Measurements from ENCODE around the gene PRRG3.

Gene PRRG3

DNA sequence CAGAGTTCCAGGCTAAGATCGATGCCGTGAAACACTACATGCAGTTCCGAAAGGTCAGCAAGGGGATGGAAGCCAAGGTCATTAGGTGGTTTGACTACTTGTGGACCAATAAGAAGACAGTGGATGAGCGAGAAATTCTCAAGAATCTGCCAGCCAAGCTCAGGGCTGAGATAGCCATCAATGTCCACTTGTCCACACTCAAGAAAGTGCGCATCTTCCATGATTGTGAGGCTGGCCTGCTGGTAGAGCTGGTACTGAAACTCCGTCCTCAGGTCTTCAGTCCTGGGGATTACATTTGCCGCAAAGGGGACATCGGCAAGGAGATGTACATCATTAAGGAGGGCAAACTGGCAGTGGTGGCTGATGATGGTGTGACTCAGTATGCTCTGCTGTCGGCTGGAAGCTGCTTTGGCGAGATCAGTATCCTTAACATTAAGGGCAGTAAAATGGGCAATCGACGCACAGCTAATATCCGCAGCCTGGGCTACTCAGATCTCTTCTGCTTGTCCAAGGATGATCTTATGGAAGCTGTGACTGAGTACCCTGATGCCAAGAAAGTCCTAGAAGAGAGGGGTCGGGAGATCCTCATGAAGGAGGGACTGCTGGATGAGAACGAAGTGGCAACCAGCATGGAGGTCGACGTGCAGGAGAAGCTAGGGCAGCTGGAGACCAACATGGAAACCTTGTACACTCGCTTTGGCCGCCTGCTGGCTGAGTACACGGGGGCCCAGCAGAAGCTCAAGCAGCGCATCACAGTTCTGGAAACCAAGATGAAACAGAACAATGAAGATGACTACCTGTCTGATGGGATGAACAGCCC, 48.6 kb downstream of the PRRG3 start:
- no peak for DNase-seq (ENCODE audit: low read depth in 2 of 2)

- no peak for DNase-seq (ENCODE audit: low read depth in 2 of 2)
Measured at GRCh38 chrX:151745651-151746050, 50.4 kb downstream of the PRRG3 start.

DNA sequence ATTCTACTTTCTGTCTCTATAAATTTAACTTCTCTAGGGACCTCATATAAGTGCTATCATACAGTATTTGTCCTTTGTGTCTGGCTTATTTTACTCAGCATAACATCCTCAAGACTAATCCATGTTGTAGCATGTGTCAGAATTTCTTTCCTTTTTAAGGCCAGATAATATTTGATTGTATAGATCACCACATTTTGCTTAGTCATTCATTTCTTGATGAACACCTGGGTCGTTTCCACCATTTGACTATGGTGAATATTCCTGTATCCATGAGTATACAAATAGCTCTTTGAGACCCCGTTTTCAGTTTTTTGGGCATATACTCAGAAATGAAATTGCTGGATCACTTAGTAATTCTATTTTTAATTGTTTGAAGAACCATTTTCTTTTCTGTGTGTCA, 51.2 kb downstream of the PRRG3 start:
- no peak for DNase-seq (ENCODE audit: low read depth in 2 of 2)

DNA sequence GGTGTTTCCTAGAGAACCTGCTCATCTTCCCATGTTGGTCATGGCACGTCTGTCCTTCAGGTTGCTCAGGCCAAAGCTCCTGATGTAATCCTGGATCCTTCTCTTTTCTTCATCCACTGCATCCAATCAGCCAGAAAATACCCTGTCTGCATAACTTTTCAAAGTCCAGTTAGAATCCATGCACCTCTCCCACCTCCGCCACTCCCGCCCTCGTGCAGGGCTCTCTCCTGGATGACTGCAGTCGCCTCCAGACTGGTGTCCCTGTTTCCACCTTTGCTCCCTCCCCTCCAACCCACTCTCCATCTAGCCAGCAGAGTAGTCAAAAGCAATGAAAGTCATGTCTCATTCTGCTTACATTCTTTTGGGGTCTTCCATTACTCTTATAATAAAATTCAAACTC, 55.3 kb downstream of the PRRG3 start:
- DNase-seq (ENCODE audit: low read depth in 2 of 2): no peak

DNA sequence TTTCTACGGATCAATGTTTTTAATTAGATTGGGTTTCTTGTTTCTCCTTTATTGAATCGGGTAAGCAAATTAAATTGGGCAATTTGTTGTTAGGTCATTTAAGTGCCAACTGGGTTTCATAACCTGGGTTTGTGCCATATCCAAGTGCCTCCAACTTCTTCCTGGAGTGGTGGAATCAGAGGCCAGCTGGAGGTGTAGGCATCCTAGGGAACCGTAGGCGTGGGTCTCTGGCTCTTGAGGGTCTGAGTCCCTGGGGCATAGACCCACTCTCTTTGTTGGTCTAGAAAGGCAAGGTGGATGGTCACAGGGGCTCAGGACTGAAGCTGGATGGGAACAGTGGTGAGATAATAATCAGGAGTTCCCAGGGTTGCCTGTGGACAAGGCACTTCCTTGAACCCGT, 57.6 kb downstream of the PRRG3 start:
- DNase-seq (ENCODE audit: low read depth in 2 of 2): no peak

DNA sequence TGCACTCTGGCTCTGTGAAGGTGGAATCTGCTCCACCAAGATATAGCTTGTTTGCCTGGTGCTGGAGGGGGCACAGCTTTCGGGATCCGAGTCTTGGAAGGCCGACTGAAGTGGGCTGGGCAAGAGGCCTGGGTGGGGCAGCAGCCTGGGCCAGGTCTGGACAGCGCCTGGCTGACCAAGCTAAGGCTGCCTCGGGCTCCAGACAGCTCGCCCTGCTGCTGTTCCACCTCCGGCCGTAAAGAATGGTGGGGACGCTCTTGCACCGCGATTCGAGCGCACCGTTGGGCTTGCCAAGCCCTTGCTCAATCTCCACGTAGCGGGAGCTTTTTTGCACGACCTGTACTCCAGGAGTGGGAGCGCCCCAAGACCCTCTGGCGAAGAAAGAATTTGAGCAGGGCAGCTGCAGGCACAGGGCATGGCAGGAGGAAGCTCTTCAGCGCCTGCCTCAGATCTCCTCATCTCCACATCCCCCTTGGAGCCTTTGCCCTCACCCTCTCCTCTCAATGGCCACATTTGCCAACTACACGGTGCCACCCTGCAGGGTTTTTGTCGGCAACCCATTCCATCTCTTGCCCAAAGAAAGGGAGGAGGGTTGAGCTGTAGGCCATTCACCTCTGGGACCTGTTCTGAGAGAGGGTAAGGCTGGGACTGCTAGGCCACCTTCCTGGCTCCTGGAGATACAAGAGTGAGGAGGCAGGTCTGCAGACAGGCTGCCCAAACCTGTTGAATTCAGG, 58.2 kb downstream of the PRRG3 start:
- no peak for DNase-seq (ENCODE audit: low read depth in 2 of 2)

- DNase-seq (ENCODE audit: low read depth in 2 of 2): no peak
Measured at GRCh38 chrX:151754047-151754429, 58.8 kb downstream of the PRRG3 start.

DNA sequence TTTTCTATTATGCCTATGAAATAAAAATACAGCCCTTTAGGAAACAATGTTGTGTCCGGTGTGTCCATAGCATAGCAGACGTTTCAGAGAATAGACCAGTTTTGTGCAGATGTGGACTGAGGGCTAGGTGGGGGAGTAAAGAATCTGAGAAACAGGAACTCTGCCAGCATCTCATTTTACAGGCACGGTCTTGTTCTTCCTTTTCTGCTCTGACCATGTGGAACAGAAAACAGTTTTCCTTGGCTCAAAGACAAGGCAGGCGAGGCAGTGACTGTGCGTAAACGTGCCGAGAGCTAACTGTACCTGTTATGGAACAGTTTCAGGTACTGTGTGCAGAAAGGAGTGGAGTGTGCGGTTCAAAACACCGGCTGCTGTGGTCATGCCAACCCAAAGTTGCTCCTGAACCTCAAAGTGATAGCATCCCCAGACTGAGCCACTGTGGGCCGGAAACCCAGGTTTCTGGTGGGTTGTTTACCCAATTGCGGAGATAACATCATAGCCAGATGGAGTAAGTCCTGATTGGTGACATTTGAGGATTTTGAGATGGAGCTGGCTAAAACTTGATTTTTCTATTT, 59.5 kb downstream of the PRRG3 start:
- DNase-seq (ENCODE audit: low read depth in 2 of 2): no peak
